ENCODE data around the gene ZNF207.

The ZNF207 gene

DNA sequence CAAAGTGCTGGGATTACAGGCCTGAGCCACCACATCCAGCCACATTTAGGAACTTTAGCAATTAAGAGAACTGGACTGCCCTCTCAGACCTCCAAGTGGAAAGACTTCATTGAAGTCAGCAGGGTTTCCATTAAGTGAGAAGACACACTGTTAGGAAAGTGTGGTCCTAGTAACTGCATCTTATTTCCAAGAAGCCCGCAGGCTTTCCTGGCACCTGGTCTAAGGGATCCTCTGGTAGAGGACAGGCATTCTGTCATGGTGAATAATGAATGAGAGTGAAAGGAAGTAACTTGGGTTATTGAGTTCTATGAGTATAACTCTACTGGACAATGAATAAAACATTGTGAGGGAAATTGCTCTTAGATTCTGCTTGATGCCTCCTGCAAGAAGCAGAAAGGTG is 22.0 kb upstream of the ZNF207 start:
- TF ChIP-seq PPARA (CRISPR knock-in tag; IDR thresholded peaks at IDR 0.05; ENCODE audit: borderline replicate concordance): no peak
- no peak for TF ChIP-seq CSDC2 (CRISPR knock-in tag; IDR thresholded peaks at IDR 0.05)
- no peak for TF ChIP-seq SNAI2 (CRISPR knock-in tag; IDR thresholded peaks at IDR 0.05)
- TF ChIP-seq ZNF70 (CRISPR knock-in tag; IDR thresholded peaks at IDR 0.05): no peak
- no peak for TF ChIP-seq TOX (CRISPR knock-in tag; IDR thresholded peaks at IDR 0.05; ENCODE audit: borderline replicate concordance)
- no peak for TF ChIP-seq ZNF8 (CRISPR knock-in tag; IDR thresholded peaks at IDR 0.05)
- TF ChIP-seq, protein P1, sequence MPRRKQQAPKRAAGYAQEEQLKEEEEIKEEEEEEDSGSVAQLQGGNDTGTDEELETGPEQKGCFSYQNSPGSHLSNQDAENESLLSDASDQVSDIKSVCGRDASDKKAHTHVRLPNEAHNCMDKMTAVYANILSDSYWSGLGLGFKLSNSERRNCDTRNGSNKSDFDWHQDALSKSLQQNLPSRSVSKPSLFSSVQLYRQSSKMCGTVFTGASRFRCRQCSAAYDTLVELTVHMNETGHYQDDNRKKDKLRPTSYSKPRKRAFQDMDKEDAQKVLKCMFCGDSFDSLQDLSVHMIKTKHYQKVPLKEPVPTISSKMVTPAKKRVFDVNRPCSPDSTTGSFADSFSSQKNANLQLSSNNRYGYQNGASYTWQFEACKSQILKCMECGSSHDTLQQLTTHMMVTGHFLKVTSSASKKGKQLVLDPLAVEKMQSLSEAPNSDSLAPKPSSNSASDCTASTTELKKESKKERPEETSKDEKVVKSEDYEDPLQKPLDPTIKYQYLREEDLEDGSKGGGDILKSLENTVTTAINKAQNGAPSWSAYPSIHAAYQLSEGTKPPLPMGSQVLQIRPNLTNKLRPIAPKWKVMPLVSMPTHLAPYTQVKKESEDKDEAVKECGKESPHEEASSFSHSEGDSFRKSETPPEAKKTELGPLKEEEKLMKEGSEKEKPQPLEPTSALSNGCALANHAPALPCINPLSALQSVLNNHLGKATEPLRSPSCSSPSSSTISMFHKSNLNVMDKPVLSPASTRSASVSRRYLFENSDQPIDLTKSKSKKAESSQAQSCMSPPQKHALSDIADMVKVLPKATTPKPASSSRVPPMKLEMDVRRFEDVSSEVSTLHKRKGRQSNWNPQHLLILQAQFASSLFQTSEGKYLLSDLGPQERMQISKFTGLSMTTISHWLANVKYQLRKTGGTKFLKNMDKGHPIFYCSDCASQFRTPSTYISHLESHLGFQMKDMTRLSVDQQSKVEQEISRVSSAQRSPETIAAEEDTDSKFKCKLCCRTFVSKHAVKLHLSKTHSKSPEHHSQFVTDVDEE (CRISPR knock-in tag; IDR thresholded peaks at IDR 0.05): no peak
- TF ChIP-seq TCF4 (CRISPR knock-in tag; IDR thresholded peaks at IDR 0.05; ENCODE audit: borderline replicate concordance): no peak
- TF ChIP-seq BACH2 (CRISPR knock-in tag; IDR thresholded peaks at IDR 0.05; ENCODE audit: borderline replicate concordance): no peak
- TF ChIP-seq OSR1 (CRISPR knock-in tag; IDR thresholded peaks at IDR 0.05): no peak
- TF ChIP-seq, protein P2, sequence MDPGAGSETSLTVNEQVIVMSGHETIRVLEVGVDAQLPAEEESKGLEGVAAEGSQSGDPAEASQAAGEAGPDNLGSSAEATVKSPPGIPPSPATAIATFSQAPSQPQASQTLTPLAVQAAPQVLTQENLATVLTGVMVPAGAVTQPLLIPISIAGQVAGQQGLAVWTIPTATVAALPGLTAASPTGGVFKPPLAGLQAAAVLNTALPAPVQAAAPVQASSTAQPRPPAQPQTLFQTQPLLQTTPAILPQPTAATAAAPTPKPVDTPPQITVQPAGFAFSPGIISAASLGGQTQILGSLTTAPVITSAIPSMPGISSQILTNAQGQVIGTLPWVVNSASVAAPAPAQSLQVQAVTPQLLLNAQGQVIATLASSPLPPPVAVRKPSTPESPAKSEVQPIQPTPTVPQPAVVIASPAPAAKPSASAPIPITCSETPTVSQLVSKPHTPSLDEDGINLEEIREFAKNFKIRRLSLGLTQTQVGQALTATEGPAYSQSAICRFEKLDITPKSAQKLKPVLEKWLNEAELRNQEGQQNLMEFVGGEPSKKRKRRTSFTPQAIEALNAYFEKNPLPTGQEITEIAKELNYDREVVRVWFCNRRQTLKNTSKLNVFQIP (CRISPR knock-in tag; IDR thresholded peaks at IDR 0.05; ENCODE audit: borderline replicate concordance, low read depth): no peak
- no peak for TF ChIP-seq RARB (CRISPR knock-in tag; IDR thresholded peaks at IDR 0.05)
- TF ChIP-seq CSRNP3 (CRISPR knock-in tag; IDR thresholded peaks at IDR 0.05): no peak
- TF ChIP-seq ISL1 (CRISPR knock-in tag; IDR thresholded peaks at IDR 0.05): no peak
- no peak for TF ChIP-seq ZC3H10 (CRISPR knock-in tag; IDR thresholded peaks at IDR 0.05)
- TF ChIP-seq ZFP3 (CRISPR knock-in tag; IDR thresholded peaks at IDR 0.05): no peak
- TF ChIP-seq ZFP30 (CRISPR knock-in tag; IDR thresholded peaks at IDR 0.05): no peak
- TF ChIP-seq GLIS3 (CRISPR knock-in tag; IDR thresholded peaks at IDR 0.05): no peak
- TF ChIP-seq CREB5 (CRISPR knock-in tag; IDR thresholded peaks at IDR 0.05; ENCODE audit: low read depth): no peak
- TF ChIP-seq ZNF565 (CRISPR knock-in tag; conservative IDR thresholded peaks at IDR 0.05; ENCODE audit: low read depth): no peak
- ATAC-seq: no peak

DNA sequence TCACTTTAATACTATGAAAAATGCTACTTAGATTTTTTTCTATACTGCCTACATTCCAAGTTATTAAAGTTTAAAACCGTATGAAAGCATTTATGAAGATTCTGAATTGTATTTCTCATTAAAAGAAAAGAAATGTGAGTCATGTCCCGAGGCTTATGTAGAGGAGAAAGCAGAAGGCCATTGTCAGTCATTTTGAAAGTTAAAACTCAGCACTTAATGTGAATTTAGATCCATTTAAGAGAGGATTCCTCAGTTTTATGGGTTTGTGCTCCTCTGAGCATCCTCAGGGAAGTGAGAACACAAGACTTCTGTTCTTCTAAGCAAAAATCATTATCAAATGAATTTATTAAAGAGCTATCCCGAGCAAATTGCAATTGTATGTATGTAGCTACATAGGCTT is 19.8 kb upstream of the ZNF207 start:
- TF ChIP-seq ZFP3 (CRISPR knock-in tag; IDR thresholded peaks at IDR 0.05) (no peak), RARB (CRISPR knock-in tag; IDR thresholded peaks at IDR 0.05) (no peak), ZC3H10 (CRISPR knock-in tag; IDR thresholded peaks at IDR 0.05) (no peak), ISL1 (CRISPR knock-in tag; IDR thresholded peaks at IDR 0.05) (no peak), PPARA (CRISPR knock-in tag; IDR thresholded peaks at IDR 0.05; ENCODE audit: borderline replicate concordance) (no peak), ARNTL (CRISPR knock-in tag; IDR thresholded peaks at IDR 0.05; ENCODE audit: borderline replicate concordance, low read depth) (no peak), ZNF70 (CRISPR knock-in tag; IDR thresholded peaks at IDR 0.05) (no peak), OSR1 (CRISPR knock-in tag; IDR thresholded peaks at IDR 0.05) (no peak)
- TF ChIP-seq, protein P1 (CRISPR knock-in tag; IDR thresholded peaks at IDR 0.05): no peak
- no peak for ATAC-seq
